Fibroblast of lung (primary cell): ENCODE results near the gene MAP2K5. TPM values are rescaled to one million over a fixed set of nuclear protein-coding genes. Genes with fewer than 3 reads are reported as not detected.

Source experiments
- DNase-seq, 2 donors: peaks; one replicate each; pipeline versions ENCODE4 v3.0.0 to v3.0.0-alpha.2; 2010; ENCODE audit warnings: low read depth in 2 of 2
- H2AFZ ChIP-seq: 2 replicates; pipeline ENCODE4 v1.5.1; 2012; ENCODE audit warnings: low read length, control low read depth, inconsistent platforms
- H3K27ac ChIP-seq: 2 replicates; pipeline ENCODE4 v1.5.1; 2011; ENCODE audit warnings: low read length, control low read depth; ENCODE audit not compliant: insufficient read depth
- H3K27me3 ChIP-seq: 2 replicates; pipeline ENCODE4 v1.5.1; 2011; ENCODE audit warnings: mild to moderate bottlenecking, low read length; ENCODE audit not compliant: control insufficient read depth, insufficient read depth
- H3K36me3 ChIP-seq: 2 replicates; pipeline ENCODE4 v1.5.1; 2011; ENCODE audit warnings: low read length; ENCODE audit not compliant: control insufficient read depth, insufficient read depth
- H3K4me1 ChIP-seq: 2 replicates; pipeline ENCODE4 v1.5.1; 2011; ENCODE audit warnings: low read length; ENCODE audit not compliant: control insufficient read depth, insufficient read depth; ENCODE audit errors: extremely low read depth
- H3K4me2 ChIP-seq: 2 replicates; pipeline ENCODE4 v1.5.1; 2011; ENCODE audit warnings: low read length, control low read depth; ENCODE audit not compliant: insufficient read depth; ENCODE audit errors: extremely low read depth
- H3K4me3 ChIP-seq, 4 experiments: fragments of 200-600 bp in 1 of 4; sonication (generic) in 1 of 4; replicated peaks in 1 of 4; 2 replicates each; pipeline ENCODE4 v1.5.1; 2011 to 2016; ENCODE audit warnings: low read length in 4 of 4, low read depth in 3 of 4, mild to moderate bottlenecking in 3 of 4, control low read depth in 2 of 4, inconsistent platforms in 1 of 4, mixed read lengths in 1 of 4; ENCODE audit not compliant: insufficient read depth in 1 of 4; ENCODE audit errors: control extremely low read depth in 1 of 4
- H3K79me2 ChIP-seq: 2 replicates; pipeline ENCODE4 v1.5.1; 2012; ENCODE audit warnings: mild to moderate bottlenecking, low read length, inconsistent platforms; ENCODE audit not compliant: control insufficient read depth, insufficient read depth
- H3K9ac ChIP-seq: 2 replicates; pipeline ENCODE4 v1.5.1; 2011; ENCODE audit warnings: mild to moderate bottlenecking, low read length, control low read depth; ENCODE audit not compliant: insufficient read depth
- H3K9me3 ChIP-seq: 2 replicates; pipeline ENCODE4 v1.5.1; 2012; ENCODE audit warnings: low read depth, low read length; ENCODE audit not compliant: control insufficient read depth, insufficient read depth
- H4K20me1 ChIP-seq: 2 replicates; pipeline ENCODE4 v1.5.1; 2011; ENCODE audit warnings: low read length; ENCODE audit not compliant: control insufficient read depth, insufficient read depth; ENCODE audit errors: extremely low read depth
- CTCF ChIP-seq, 2 donors: IDR thresholded peaks in 1 of 2; conservative IDR thresholded peaks in 1 of 2; 1 replicate in 1 of 2; 2 replicates in 1 of 2; pipeline ENCODE4 v1.5.1; 2011 to 2012; ENCODE audit warnings: low read length in 2 of 2, control low read depth in 1 of 2, inconsistent platforms in 1 of 2, low read depth in 1 of 2, mild to moderate bottlenecking in 1 of 2
- EZH2 ChIP-seq: IDR thresholded peaks from 2 replicates; pipeline ENCODE4 v1.5.1; 2012; ENCODE audit warnings: low read length, control low read depth, mild to moderate bottlenecking; ENCODE audit errors: missing control alignments
- polyA plus RNA-seq, 2 donors: library from polyadenylated mRNA; depleted of rRNA in 1 of 2; stranded (reverse) in 1 of 2; unstranded in 1 of 2; fragments of >200 nt; gene quantifications; 2 replicates each; pipeline ENCODE4 v1.2.1, GENCODE V29; 2011 to 2012; ENCODE audit warnings: missing spikeins in 1 of 2
- total RNA-seq: library from RNA; depleted of rRNA; stranded (reverse); fragments of >200 nt; gene quantifications from 2 replicates; pipeline ENCODE4 v1.2.1, GENCODE V29; 2014

Gene MAP2K5
- total and polyA plus RNA-seq, 2 donors (not counting 1 experiment from before 2014, with no cell fraction given) = 5.7 to 10.2 TPM

GRCh38 chr15:67708500-67708899 is 166.0 kb downstream of the MAP2K5 start:
- Histone ChIP-seq H4K20me1 (no peaks in the 10 kb centered on the region), H3K4me2 (no peak overlapping the region), H3K9me3 (no peaks in the 10 kb centered on the region), H3K9ac (no peak overlapping the region), H3K27me3 (no peaks in the 10 kb centered on the region), H3K36me3 (no peaks in the 10 kb centered on the region), H3K27ac (no peak overlapping the region), H3K4me3 (no peak overlapping the region), H2AFZ (no peak overlapping the region), H3K79me2 (no peaks in the 10 kb centered on the region), H3K4me1 (no peaks in the 10 kb centered on the region)
- no peak for TF ChIP-seq CTCF (conservative IDR thresholded peaks at IDR 0.05 in 1 of 2, IDR thresholded peaks at IDR 0.05 in 1 of 2; ENCODE audit: low read depth in 1 of 2, low read length in 2 of 2)
- TF ChIP-seq EZH2 = no peak
- no peak for DNase-seq

- H3K4me2 ChIP-seq = no peak overlapping the region
- H3K27ac ChIP-seq = no peak overlapping the region
- TF ChIP-seq CTCF (conservative IDR thresholded peaks at IDR 0.05 in 1 of 2, IDR thresholded peaks at IDR 0.05 in 1 of 2; ENCODE audit: low read depth in 1 of 2, low read length in 2 of 2) (no peak), EZH2 (no peak)
Observed at GRCh38 chr15:67715170-67715569, 172.7 kb downstream of the MAP2K5 start.

GRCh38 chr15:67716171-67716570 is 173.7 kb downstream of the MAP2K5 start:
- Histone ChIP-seq H3K27ac (no peak overlapping the region), H3K79me2 (no peaks in the 10 kb centered on the region), H3K4me1 (no peaks in the 10 kb centered on the region), H3K9me3 (no peaks in the 10 kb centered on the region), H3K36me3 (no peaks in the 10 kb centered on the region), H3K27me3 (no peaks in the 10 kb centered on the region), H3K9ac (no peak overlapping the region), H3K4me2 (no peak overlapping the region), H3K4me3 (no peak overlapping the region), H2AFZ (no peak overlapping the region), H4K20me1 (no peaks in the 10 kb centered on the region)
- DNase-seq = no peak
- TF ChIP-seq EZH2 = no peak

More at GRCh38 chr15:67715170-67715569, 172.7 kb downstream of the MAP2K5 start:
- no peaks in the 10 kb centered on the region for H3K27me3 ChIP-seq
- H3K9ac ChIP-seq = no peak overlapping the region
- DNase-seq = peak in 1 of 2 donors; percentile 48
- H3K79me2 ChIP-seq = no peaks in the 10 kb centered on the region
- no peaks in the 10 kb centered on the region for H4K20me1 ChIP-seq
- H2AFZ ChIP-seq = no peak overlapping the region
- no peaks in the 10 kb centered on the region for H3K36me3 ChIP-seq
- H3K4me3 ChIP-seq = no peak overlapping the region
- no peaks in the 10 kb centered on the region for H3K9me3 ChIP-seq
- no peaks in the 10 kb centered on the region for H3K4me1 ChIP-seq
